Stimulated activated CD4-positive, alpha-beta T cell treated with anti-CD3 and anti-CD28 coated beads, Interleukin-2, amount 100 ng/mL, for 24 hours (primary cell): ENCODE results near the gene CYP19A1.
"Not testable (repeated sequence)": the region's sequence is repeated elsewhere in the genome, so short reads cannot be mapped to it uniquely, and the experiment has no call there.

Experiments
- DNase-seq, 2 donors: peaks; one replicate each; pipeline ENCODE4 v3.0.0-alpha.2; 2020

CYP19A1 gene

DNA sequence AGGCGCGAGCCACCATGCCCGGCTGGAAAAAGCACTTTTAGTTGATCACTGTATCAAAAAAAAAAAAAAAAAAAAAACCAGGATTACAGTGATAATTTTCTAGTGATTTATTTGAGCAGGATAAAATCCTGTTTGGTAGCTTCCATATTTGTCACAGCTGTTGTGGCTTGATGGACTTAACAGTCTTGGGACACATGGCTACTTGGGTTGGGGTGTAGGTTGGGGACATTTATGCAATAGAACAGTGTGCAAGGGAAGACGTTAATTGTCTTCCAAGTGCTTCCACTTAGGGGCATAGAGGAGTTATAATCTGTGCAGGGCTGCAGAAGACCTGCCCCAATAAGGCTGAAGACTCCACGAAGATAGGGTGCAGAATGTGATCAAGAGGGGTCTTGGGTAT is 136.8 kb downstream of the CYP19A1 start:
- DNase-seq = no peak

DNA sequence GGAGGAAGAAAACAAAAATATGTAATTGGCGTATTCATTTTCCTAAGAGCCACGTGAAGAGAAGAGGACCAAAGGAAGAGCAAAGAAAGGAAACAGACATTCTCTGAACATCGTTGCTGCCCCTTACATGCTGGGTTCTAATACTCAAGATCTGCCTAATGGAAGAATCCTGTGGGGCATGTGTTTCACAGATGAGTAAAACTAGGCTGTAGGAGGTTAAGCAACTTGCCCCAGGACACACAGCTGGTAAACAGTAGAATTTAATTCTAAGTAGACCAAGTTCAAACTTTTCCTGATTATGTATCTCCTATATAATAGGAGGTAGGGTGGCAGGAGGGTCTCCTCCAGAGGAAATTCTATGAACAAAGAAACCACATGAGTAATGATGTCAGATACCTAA is 137.6 kb downstream of the CYP19A1 start:
- no peak for DNase-seq

DNA sequence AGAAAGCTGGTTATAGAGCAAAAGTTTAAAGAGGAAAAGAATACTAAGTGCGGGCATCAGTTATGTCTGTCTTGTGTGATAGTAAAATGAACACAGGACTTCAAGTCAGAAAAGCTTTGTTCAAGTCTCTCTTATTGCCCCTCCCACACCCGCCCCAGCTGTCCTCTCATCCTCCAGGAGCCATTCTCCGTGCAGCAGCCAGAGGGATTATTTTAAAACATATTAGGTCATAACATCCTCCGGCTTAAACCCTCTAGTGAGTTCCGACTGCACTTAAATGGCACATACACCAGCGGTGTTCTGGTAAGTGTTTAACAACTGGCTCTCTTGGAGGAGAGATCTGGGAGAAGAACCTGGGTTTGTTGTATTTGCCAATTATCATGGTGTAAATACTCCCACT is 138.9 kb downstream of the CYP19A1 start:
- DNase-seq = no peak

DNA sequence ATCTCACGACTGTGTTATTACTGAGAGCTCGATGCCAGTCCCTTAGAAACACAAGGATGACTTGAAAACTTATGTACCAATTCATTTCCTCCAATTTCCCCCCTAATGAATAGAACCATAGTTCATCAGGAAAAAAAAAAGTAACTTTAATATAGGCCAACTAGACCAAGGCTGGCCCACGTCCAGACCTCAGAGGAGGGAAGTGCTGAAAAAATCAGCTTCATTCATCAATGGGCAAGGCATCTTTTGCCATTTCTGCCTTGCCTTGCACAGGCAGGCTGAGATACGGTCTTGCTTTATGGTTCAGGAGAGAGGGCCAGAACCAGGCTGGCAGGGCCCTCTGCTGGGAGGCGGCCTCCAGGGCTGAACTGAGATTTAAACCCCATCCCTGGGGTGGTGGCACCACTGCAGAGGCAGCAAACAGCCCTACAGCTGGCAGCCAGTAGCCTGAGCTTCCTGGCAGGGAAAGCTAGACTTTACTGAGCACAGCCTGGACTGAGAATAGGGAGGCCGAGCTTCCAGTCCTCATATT is 139.6 kb downstream of the CYP19A1 start:
- no peak for DNase-seq

DNA sequence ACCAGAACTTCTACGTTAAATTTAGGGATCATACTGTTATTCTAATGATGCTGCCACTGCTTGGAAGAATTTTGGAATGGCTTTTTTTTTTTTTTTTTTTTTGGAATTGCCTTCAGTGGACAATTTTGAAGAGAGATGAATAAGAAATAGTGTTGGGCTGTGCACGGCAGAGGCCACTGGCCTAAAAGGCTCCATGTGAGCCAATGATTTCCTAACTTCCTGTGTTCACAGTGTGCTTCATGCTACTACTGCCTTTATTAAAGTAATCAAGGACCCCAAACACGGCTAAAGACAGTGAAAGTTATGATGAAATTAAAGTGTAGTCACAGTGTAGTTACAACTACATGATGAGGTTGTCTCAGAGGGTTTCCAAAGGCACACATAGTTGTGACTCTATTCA is 142.9 kb downstream of the CYP19A1 start:
- no peak for DNase-seq

DNA sequence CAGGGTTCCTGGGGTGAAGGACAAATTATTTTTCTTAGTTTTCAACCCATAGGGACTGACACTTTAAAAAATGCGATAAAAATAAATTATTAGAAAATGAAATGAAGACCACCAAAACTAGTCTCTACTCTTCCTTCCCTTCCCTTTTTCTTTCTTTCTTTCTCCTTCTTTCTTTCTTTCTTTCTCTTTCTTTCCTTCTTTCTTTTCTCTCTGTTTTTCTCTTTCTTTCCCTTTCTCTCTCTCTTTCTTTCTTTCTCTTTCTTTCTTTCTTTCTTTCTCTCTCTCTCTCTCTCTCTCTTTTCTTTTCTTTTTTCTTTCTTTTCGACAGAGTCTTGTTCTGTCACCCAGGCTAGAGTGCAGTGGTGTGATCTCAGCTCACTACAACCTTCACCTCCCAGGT is 144.4 kb downstream of the CYP19A1 start:
- no peak for DNase-seq

DNA sequence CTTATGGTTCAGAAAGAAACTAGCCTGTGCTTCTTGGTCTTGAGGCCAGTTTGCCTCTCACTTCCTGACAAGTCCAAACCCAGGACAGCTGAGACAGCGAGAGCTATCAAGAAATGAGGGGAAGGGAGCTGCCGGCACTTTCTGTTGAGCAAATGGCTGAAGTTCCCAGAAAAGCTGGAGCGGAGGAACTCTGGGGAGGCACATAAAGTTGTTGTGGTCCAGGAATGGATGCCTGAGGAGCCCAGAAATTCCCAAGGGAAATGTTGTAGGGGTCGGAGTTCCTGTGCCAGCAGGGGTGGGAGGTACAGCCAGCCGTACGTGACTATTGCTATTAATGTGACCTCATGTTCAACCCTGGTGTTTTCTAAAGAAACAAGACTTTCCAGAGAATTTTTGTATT is 144.9 kb downstream of the CYP19A1 start:
- DNase-seq = no peak

DNA sequence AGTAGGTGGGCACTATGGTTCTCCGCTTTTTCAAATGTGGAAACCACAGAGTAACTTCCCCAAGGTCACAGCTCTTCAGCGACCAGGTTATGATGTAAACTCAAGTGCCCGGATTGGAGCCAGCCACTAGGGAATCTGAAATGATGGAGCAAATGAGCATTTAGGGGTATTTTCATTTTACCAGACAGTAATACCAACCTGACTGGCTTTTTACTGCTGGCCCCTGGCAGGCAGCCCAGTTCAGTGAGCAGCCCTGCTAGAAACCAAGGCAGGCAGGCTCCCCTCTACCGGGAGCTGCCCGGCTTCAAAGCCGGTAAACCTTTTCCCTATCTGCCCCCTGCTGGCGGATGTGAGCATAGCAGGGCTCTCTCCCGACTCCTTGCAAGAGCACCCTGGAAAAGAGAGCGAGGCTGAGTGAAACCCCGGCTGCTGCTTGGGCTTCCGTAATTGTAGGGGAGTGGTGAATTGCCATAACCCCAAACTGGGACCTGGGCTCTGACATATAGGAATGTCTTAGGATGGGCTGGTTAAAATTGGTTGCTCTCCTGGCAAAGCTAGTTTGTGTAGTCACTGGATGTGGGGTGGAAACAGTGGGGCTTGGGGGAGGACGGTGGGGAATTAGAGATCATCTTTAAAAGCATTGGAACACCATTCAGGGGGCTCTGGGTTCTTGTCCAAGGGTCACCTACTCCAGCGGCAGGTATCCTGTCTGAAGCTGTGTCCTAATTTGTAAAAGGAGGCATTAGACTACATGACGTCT is 145.7 kb downstream of the CYP19A1 start:
- DNase-seq = peak; percentile 80 to 90

DNA sequence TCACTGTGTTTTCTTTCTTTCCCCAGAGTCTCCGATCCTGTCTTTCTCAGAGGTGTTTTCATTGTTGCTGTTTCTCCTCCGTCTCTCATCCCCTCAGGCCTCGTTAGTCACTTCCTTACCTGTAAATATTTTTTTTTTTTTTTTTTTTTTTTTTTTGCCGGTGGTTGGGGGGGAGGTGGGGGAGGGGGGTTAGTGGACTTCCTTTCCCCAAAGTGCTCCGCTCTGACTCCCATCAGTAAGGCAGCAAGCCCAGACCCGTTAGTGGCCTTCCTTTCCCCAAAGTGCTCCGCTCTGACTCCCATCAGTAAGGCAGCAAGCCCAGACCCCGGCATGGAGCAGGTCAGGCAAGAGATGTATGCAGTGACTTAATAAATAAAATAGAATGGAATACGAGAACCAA is 146.6 kb downstream of the CYP19A1 start:
- no peak for DNase-seq

DNA sequence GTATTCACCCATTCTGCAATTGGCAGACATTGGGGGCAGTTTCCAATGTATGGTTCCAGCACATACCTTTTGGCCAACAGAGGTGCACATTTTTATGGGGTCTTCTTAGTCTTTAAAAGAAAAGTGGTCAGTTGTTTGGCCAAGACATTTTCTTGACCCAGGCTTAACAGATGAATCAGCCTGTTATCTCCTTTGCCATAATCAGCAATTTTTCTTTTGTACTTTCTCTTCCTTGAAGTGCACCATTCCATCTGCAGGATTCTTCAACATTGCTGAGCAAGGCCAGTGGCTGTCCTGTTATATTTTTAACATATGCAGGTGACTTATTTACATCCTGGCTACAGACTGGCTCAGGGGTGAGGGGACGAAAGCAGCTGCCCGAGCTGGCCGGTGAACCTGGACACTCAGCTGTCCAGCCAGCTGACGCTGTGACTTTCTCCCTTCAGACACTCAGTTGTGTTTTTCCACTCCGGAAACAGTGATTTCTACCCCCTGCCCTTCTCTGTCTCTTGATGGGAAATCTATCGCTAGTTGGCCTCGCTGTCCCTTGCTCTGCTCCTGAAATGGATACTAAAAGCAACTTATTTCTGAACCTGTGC is 147.2 kb downstream of the CYP19A1 start:
- no peak for DNase-seq

DNA sequence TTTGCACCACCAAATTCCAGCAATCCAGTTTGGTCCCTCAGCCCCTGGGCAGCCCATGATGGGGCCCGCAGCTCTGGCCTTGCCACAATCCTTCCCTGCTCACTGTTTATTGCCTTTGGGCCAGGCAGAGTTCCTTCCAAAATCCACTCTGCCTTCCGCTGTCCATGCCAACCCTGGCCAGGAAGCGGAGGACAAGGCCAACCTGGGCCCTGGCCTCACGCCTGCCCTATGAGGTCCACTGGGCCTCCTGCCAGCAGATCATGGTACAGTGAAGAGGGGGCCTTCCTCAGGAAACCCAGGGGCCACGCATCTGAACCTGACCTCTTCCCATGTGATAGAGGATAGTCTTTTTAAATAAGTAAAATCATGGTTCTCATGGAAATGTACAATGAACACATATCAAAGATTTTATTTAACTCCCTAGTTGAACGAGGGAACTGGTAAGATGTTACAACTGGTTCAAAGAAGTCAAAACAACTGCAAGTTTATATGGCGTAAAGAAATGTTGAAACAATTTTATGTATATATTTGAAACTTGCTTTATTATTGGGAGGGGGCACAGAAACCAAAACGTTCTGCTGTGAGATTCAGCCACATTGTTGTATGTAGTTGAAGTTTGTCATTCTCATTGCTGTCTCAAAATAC is 147.8 kb downstream of the CYP19A1 start:
- DNase-seq = no peak

DNA sequence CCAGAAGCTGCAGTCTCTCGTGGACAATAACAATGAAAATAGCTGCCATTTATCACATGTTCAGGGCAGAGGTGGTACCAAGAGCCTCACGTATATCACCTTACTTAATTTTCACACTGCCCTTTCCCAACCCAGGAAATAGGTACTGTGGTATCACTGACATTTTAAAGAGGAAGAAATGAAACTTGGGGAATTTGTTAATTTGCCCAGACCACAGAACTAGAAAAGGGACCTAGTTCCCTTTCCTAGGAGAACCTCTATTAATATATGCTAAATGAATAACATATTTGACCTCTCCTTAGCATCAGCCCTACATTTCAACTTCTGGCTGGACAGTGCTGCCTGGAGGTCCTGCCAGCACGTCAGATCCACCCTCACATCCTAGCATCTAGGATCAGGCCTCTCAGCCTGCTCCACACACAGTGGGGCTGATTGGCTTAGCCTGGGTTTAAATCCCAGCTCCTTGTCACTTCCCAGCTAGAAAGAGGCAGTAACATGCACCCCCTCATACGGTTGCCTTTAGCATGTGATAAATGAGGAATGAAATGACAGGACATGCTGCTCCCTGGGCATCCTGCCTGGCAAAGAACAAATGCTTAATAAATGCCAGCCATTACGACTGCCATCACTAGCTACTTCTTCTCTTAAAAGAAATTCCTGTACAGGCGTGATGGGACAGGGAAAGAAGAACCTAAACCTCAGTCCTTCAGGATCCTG is 148.6 kb downstream of the CYP19A1 start:
- DNase-seq = no peak

DNA sequence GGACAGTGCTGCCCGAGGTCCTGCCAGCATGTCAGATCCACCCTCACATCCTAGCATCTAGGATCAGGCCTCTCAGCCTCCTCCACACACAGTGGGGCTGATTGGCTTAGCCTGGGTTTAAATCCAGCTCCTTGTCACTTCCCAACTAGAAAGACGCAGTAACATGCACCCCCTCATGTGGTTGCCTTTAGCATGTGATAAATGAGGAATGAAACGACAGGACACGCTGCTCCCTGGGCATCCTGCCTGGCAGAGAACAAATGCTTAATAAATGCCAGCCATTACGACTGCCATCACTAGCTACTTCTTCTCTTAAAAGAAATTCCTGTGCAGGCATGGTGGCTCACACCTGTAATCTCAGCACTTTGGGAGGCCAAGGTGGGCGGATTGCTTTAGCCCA is 149.6 kb downstream of the CYP19A1 start:
- not testable (repeated sequence) for DNase-seq

DNA sequence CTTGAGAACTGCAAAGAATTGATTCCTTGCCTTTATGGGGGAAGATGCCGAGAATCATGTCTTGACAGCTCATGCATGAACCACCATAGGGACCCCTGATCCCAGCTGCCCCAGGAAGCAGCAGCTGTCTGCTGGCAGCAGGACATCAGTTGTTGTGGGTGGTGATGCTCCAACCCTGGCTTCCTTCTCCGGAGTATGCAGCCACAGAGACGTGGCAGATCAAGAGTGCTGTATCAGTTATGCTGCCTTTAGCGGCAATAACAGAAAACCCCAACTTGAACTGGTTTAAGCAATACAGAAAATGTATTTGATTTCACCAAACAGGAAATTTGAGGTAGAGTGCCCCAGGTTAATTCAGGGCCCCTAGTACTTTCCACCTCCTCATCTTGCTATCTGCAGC is 151.5 kb downstream of the CYP19A1 start:
- DNase-seq = no peak

DNA sequence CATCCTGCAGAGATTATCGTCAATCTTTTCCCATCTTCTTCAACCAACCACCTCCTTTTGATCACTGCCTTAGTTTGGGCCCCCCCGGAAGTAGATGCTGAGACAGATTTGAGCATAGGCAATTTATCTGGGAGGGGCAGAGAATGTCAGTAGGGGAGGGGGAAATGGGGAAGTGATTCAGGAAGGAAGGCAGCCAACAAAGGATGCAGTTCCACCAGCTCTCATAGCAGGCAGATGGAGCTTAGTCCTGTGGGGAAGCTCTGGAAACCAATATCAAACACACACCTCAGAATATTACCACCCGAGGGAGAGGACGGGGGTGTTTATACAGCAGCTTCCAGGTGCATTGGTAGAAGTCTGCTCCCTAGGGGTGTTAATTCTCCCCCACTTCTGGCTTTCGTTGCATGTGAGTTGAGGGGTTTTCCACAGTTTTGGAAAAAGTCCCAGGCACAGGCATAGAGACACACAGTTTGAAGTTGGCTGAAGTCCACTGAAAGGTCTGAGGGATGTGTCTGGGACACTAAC is 152.2 kb downstream of the CYP19A1 start:
- no peak for DNase-seq

DNA sequence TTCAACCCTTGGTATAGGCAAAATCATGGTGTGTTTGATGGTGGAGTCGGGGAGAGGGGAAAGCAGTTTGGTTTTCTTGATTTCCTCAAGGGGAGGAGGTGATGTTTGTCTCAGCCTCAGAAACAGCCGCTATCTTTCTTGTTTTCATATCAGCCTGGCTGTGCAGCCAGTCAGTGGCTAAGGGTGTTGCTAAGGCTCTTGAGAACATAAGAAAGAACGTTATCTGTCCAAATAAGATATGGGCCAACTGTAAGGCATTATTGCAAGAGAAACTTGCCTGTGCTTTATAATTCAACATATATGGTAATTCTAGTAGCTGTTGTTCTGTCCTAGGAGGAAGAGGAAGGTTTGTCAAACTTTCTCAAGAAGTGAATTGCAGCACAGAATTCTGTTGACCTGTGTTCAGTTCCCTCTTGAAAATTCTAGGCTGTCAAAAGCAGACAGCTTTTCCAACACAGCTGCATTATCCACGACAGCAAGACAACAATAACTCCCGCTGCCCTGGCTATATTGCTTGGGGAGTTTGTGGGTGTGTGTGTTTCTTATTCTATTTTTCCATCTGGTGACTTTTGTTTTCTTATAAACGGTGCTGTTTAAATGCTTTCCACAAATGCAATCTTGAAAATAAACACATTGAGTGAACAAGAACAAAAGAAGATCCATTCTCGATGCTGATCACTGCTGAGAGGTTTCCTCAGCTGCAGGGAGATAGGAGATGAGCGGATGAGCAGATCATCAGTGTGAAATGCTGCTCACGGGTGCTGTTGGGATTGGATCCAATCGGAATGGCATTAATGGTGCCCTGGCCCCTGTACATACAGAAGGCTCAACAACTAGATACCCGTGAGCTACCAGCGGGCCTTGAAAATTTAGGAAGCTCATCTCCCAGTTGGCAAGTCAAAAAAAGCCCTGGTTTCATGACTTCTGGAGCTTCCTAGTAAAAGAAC is 152.9 kb downstream of the CYP19A1 start:
- no peak for DNase-seq

DNA sequence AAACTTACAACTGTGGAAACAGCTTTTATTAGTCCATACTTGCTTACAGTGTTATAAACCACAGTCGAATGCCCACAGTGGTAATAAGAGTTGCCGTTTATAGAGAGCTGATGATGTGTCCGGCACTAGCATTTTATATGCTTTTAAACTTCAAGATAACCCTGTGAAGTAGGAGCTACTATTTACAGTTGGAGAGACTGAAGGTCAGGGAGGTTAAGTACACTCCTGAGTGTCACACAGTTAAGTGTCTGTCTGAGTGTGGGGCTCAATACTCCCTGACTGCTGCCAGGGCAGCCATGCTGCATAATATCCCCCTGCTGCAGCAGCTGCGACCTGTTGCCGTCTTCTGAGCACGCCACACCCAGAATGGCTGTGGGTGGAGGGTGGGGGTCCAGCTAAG is 153.8 kb downstream of the CYP19A1 start:
- no peak for DNase-seq

DNA sequence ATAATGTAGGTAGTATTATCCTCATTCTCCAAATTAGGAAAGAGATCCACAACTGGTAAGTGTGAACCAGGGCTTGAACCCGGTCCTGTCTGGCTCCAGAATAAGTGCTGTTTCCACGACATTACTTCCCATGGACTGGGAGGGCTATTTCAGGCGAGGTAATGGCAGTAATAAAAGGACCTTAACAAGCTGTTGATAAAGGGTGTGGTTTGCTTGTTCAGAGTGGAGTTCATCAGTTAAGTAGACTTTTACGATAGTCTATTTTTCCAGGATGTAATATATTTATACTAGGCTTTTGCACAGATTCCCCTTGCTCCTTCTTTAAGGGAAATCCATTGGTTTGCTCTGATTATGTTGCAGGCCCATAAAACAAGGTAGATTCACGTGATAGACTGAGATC is 155.3 kb downstream of the CYP19A1 start:
- no peak for DNase-seq

DNA sequence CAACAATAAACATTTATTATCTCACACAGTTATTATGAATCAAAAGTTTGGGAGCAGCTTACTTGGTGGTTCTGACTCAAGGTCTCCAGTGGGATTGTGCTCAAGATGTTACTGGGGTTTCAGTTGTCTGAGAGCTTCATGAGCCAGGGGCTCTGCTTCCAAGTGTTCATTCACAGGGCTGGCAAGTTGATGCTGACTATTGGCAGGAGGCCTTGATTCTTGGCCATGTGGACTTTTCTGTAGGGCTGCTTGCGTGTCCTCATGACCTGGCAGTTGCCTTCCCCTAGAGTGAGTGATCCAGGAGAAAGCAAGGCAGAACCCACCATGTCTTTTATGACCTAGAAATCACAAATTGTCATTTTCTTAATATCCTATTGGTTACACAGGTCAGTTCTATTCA is 156.5 kb downstream of the CYP19A1 start:
- DNase-seq = no peak

DNA sequence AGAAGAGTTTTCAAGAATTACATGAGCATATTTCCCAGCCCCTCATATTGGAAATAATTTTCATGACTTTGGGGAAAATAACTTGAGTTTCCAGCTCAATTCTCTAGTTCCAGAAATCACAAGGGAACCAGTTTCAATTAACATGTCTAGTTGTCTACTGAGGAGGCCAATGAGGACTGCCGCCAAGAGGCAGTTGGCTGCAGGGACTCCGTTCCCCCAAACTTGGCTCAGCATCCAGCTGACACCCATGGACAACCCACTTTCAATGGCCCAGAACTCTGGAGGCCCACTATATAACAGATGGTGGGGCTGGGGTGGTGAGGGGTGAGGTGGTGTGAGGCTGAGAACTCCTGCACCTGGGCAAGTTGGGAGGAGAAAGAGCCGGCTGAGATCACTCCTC is 157.2 kb downstream of the CYP19A1 start:
- no peak for DNase-seq

DNA sequence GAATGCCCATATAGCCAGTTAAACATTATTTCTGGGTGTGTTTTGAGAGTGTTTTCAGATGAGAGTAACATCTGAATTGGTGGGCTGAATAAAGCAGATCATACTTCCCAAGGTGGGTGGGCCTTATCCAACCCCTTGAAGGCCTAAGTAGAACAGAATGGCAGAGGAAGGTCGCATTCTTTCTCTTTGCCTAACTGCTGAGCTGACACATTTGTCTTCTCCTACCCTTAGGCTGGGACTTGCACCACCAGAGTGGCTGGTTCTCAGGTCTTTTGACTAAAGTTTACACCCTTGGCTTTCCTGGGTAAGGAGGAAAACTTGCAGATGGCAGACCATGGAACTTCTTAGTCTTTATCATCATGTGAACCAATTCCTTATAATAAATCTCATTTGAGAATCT is 157.9 kb downstream of the CYP19A1 start:
- DNase-seq = no peak

DNA sequence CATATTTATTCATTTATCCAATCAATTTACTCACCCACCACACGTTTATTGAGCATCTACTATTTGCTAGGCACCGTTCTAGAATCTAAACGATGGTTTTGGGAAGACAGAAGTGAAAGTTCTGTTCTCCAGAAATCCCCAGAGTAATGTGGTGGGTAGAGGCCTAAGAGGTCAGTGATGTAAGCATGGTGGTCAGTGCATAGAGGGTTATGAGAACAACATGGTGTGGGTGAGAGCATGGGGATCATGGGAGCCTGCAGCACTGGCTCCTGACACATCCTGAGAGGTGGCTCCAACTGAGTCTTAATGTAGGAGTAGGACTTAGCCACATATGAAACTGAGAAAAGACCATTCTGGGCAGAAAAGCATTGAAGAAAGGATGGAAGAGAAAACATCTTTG is 158.4 kb downstream of the CYP19A1 start:
- no peak for DNase-seq
